H1 (cell line): ENCODE measurements around the gene XIRP1. TPM values are rescaled to one million over a fixed set of nuclear protein-coding genes. Genes with fewer than 3 reads are reported as not detected.

Experiments used
- EZH2 ChIP-seq: fragments of 200-600 bp; sonication (generic); IDR thresholded peaks from 2 replicates; pipeline ENCODE4 v1.7.1; 2012; ENCODE audit warnings: low read depth, mild to moderate bottlenecking, moderate library complexity, low read length, inconsistent platforms; ENCODE audit not compliant: severe bottlenecking
- SIX5 ChIP-seq: IDR thresholded peaks from 2 replicates; pipeline ENCODE4 v1.6.1; 2011; ENCODE audit warnings: mild to moderate bottlenecking, low read depth, low read length
- SP2 ChIP-seq: IDR thresholded peaks from 2 replicates; pipeline ENCODE4 v1.6.1; 2012; ENCODE audit warnings: mild to moderate bottlenecking, low read length, inconsistent platforms
- SRF ChIP-seq: IDR thresholded peaks from 2 replicates; pipeline ENCODE4 v1.6.1; 2011; ENCODE audit warnings: mild to moderate bottlenecking, low read depth, low read length, moderate library complexity
- TAF1 ChIP-seq: IDR thresholded peaks from 2 replicates; pipeline ENCODE4 v1.6.1; 2011; ENCODE audit warnings: mild to moderate bottlenecking, low read depth, low read length
- TBP ChIP-seq: IDR thresholded peaks from 2 replicates; pipeline ENCODE4 v1.6.1; 2011; ENCODE audit warnings: low read depth, low read length, improper control_type of control experiment
- polyA plus RNA-seq, 7 experiments: library from polyadenylated mRNA; depleted of rRNA in 3 of 7; stranded (reverse) in 5 of 7; unstranded in 2 of 7; fragments of >200 nt in 5 of 7; fragments of 200-250 nt in 2 of 7; gene quantifications; 1 replicate in 5 of 7; 2 replicates in 1 of 7; 4 replicates in 1 of 7; pipeline versions ENCODE4 v1.2.1 to v1.2.3, GENCODE V29; 2011 to 2013; ENCODE audit warnings: missing spikeins in 2 of 7, mixed read lengths in 2 of 7
- total RNA-seq: library from RNA; stranded (reverse); fragmentation: NEBNext Ultra II Directional; extraction: Animal tissue kit (Norgen Biotek cat#: 25700); gene quantifications from 2 replicates; pipeline ENCODE4 v1.2.1, GENCODE V29; 2021
- TF ChIP-seq, protein P1 (sequence below): IDR thresholded peaks from 2 replicates; pipeline ENCODE4 v1.6.1; 2012; ENCODE audit warnings: low read length, inconsistent platforms

XIRP1 gene
- total and polyA plus RNA-seq, 2 of the 8 experiments (the other 6 are each of a cell fraction or from before 2014, with no cell fraction given), result not detected

DNA sequence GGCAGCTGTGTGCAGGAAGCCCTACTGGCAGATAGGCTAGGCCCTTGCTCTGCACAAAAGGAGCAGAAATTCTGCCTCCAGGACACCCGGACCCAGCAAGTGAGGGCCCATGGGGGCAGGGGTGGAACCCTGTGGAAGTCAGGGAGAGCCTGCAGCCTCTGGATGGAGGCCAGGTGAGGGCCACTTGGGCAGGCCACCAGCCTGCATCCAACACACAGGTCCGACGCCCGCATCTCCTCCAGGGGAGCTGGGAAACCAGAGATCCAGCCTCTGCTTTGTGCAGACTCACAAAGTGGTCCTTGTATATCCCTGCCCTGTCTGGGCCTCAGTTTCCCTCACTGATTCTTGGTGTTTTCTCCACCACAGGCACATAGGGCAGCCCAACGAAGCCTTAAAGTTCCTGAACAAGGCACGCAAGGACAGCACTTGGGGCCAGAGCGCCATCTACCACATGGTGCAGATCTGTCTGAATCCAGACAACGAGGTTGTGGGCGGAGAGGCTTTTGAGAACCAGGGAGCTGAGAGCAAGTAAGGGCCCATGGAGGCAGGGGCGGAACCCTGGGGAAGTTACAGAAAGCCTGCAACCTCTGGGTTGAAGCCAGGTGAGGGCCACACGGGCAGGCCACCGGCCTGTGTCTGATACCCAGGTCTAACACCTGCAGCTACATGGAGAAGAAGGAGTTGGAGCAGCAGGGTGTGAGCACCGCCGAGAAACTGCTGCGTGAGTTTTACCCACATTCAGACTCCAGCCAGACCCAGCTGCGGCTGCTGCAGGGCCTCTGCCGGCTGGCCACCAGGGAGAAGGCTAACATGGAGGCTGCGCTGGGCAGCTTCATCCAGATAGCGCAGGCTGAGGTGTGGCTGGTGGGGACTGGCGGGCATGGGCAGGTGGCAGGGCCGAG lies 55.6 kb downstream of the XIRP1 start (continued):
- TF ChIP-seq TAF1 (no peak), EZH2 (no peak), TBP (no peak), SRF (no peak), SIX5 (no peak), SP2 (no peak)
- TF ChIP-seq, protein P1, sequence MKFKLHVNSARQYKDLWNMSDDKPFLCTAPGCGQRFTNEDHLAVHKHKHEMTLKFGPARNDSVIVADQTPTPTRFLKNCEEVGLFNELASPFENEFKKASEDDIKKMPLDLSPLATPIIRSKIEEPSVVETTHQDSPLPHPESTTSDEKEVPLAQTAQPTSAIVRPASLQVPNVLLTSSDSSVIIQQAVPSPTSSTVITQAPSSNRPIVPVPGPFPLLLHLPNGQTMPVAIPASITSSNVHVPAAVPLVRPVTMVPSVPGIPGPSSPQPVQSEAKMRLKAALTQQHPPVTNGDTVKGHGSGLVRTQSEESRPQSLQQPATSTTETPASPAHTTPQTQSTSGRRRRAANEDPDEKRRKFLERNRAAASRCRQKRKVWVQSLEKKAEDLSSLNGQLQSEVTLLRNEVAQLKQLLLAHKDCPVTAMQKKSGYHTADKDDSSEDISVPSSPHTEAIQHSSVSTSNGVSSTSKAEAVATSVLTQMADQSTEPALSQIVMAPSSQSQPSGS, result no peak
